Bone marrow (tissue), 2 donors: ENCODE measurements around the gene C1orf159.
"Not testable (repeated sequence)": the region's sequence is repeated elsewhere in the genome, so short reads cannot be mapped to it uniquely, and the experiment has no call there.

Source experiments
- DNase-seq, 2 donors: peaks; one replicate each; lab custom pipeline; 2025; lab: John Stamatoyannopoulos, UW

Gene C1orf159

GRCh38 chr1:1067284-1067859 lies 48.5 kb downstream of the C1orf159 start:
- DNase-seq, result no peak

- peak in 1 of 2 donors; percentile 26 for DNase-seq
Observed at GRCh38 chr1:1066403-1067283, 49.2 kb downstream of the C1orf159 start.

GRCh38 chr1:1065940-1066304 lies 50.0 kb downstream of the C1orf159 start:
- DNase-seq, result not testable (repeated sequence)

- DNase-seq, result no peak
Observed at GRCh38 chr1:1065265-1065939, 50.5 kb downstream of the C1orf159 start.

- peak; percentile 89 to 94 for DNase-seq
Observed at GRCh38 chr1:1063945-1064831, 51.7 kb downstream of the C1orf159 start.

GRCh38 chr1:1063261-1063944 lies 52.5 kb downstream of the C1orf159 start:
- DNase-seq, result no peak

- peak in 1 of 2 donors; percentile 19 for DNase-seq
Observed at GRCh38 chr1:1062348-1063163, 53.3 kb downstream of the C1orf159 start.

GRCh38 chr1:1061682-1062345 lies 54.1 kb downstream of the C1orf159 start:
- no peak for DNase-seq

GRCh38 chr1:1060281-1061000 lies 55.4 kb downstream of the C1orf159 start:
- no peak for DNase-seq

- peak; percentile 38 to 75 for DNase-seq
Observed at GRCh38 chr1:1059494-1060280, 56.2 kb downstream of the C1orf159 start.

GRCh38 chr1:1058921-1059493 lies 56.9 kb downstream of the C1orf159 start:
- DNase-seq, result peak in 1 of 2 donors; percentile 24

GRCh38 chr1:1058088-1058905 lies 57.6 kb downstream of the C1orf159 start:
- no peak for DNase-seq

GRCh38 chr1:1057769-1058087 lies 58.2 kb downstream of the C1orf159 start:
- not testable (repeated sequence) for DNase-seq

GRCh38 chr1:1055841-1056736 lies 59.8 kb downstream of the C1orf159 start:
- no peak for DNase-seq

- DNase-seq, result no peak
Observed at GRCh38 chr1:1054971-1055370, 60.9 kb downstream of the C1orf159 start.

- no peak for DNase-seq
Observed at GRCh38 chr1:1054099-1054700, 61.7 kb downstream of the C1orf159 start.
